Uterus (tissue), 2 donors: ENCODE measurements around the gene RACGAP1.

ENCODE experiments used
- POLR2A ChIP-seq, 2 donors: fragments of 450-650 bp; IDR thresholded peaks; one replicate each; pipeline ENCODE4 v1.6.1; 2016; ENCODE audit warnings: antibody characterized with exemption in 2 of 2, mild to moderate bottlenecking in 1 of 2, moderate library complexity in 1 of 2
- TF ChIP-seq, protein P1 (sequence below), 4 experiments: fragments of 200-600 bp in 2 of 4; fragments of 450-650 bp in 2 of 4; sonication (generic) in 2 of 4; IDR thresholded peaks; one replicate each; pipeline ENCODE4 v1.5.1; 2016 to 2019; ENCODE audit warnings: antibody characterized with exemption in 4 of 4, mild to moderate bottlenecking in 2 of 4, moderate library complexity in 1 of 4

DNA sequence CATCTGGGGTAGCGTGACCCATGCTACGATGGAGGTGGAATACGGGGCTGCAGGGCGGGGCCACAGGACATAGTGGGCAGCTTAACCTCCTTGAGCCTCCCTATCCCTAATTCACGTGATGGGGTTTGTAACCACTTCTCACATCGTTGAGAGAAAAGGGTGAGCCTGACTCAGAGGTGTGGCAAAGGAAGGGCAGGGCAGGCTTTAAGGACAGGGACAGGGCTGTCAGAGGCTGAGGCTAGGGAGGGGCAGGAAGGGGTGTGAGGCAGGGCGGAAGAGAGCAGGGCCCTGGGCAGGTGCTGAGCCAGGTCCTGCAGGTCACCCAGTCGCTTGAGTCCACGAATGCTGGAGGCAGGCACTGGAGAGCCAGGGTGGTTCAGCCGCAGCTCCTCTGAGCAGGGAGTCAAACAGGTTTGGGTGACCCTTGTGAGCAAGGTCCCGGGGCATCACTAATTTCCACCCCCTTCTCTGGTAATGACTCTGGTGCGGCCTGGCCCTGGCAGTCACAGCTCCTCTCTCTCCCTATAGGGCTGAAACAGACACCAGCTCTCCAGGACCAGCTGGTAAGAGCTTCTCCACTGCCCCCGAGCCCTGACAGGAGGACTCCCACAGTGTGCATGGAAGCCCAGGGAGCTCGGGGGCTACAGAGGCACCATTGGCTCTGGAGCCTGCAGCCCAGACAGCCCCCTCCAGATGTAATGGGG lies 82.2 kb downstream of the RACGAP1 start:
- no peak for TF ChIP-seq POLR2A (IDR thresholded peaks at IDR 0.05)
- TF ChIP-seq, protein P1, sequence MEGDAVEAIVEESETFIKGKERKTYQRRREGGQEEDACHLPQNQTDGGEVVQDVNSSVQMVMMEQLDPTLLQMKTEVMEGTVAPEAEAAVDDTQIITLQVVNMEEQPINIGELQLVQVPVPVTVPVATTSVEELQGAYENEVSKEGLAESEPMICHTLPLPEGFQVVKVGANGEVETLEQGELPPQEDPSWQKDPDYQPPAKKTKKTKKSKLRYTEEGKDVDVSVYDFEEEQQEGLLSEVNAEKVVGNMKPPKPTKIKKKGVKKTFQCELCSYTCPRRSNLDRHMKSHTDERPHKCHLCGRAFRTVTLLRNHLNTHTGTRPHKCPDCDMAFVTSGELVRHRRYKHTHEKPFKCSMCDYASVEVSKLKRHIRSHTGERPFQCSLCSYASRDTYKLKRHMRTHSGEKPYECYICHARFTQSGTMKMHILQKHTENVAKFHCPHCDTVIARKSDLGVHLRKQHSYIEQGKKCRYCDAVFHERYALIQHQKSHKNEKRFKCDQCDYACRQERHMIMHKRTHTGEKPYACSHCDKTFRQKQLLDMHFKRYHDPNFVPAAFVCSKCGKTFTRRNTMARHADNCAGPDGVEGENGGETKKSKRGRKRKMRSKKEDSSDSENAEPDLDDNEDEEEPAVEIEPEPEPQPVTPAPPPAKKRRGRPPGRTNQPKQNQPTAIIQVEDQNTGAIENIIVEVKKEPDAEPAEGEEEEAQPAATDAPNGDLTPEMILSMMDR (IDR thresholded peaks at IDR 0.05): no peak
